H1 (cell line): ENCODE data around the gene OSGEP. TPM values are rescaled to one million over a fixed set of nuclear protein-coding genes. Genes with fewer than 3 reads are reported as not detected.
A peak's percentile ranks its signal among the peaks of the same experiment; 100 is the strongest.

ENCODE experiments used
- CTCF ChIA-PET: fragments of 300-600 bp; sonication (Branson Sonifier 250); formaldehyde crosslinking; loops from one replicate; lab custom pipeline; 2021; ENCODE audit not compliant: partially characterized antibody; lab: Charles Lee
- POLR2A ChIA-PET: fragments of 300-600 bp; sonication (Branson Sonifier 250); formaldehyde crosslinking; loops from one replicate; lab custom pipeline; 2021; ENCODE audit warnings: inconsistent platforms; ENCODE audit not compliant: partially characterized antibody; lab: Charles Lee
- DNase-seq, 2 experiments: peaks; one replicate each; pipeline versions ENCODE4 v3.0.0 to v3.0.0-alpha.2; 2010 to 2022; ENCODE audit warnings: low spot score in 2 of 2, low read depth in 1 of 2, mixed read lengths in 1 of 2
- FAIRE-seq: peaks from 2 replicates; lab custom pipeline; 2011; peaks lifted over from hg19 to GRCh38; lab: Jason Lieb, UNC
- H2AFZ ChIP-seq: 2 replicates; pipeline ENCODE4 v1.8.1; 2012; ENCODE audit warnings: low read length, inconsistent platforms
- H2AK5ac ChIP-seq: 2 replicates; pipeline ENCODE4 v1.6.1; 2013; ENCODE audit warnings: low read depth, low read length
- H2BK120ac ChIP-seq: replicated peaks from 2 replicates; pipeline ENCODE3; 2013; ENCODE audit warnings: low read depth, low read length, inconsistent platforms
- H2BK12ac ChIP-seq: 2 replicates; pipeline ENCODE4 v1.6.1; 2013; ENCODE audit warnings: low read depth, low read length
- H2BK15ac ChIP-seq: 2 replicates; pipeline ENCODE4 v1.6.1; 2013; ENCODE audit warnings: low read length
- H2BK20ac ChIP-seq: 2 replicates; pipeline ENCODE4 v1.6.1; 2013; ENCODE audit warnings: low read length
- H2BK5ac ChIP-seq: 2 replicates; pipeline ENCODE4 v1.6.1; 2013; ENCODE audit warnings: low read depth, low read length
- H3K14ac ChIP-seq: 2 replicates; pipeline ENCODE4 v1.6.1; 2013; ENCODE audit warnings: inconsistent platforms; ENCODE audit not compliant: insufficient read length
- H3K18ac ChIP-seq: 2 replicates; pipeline ENCODE4 v1.6.1; 2013; ENCODE audit warnings: low read length; ENCODE audit errors: extremely low read depth
- H3K23ac ChIP-seq: 2 replicates; pipeline ENCODE4 v1.6.1; 2013; ENCODE audit warnings: inconsistent platforms; ENCODE audit not compliant: insufficient read length
- H3K23me2 ChIP-seq: 2 replicates; pipeline ENCODE4 v1.6.1; 2013; ENCODE audit warnings: low read depth, low read length
- H3K27ac ChIP-seq: 2 replicates; pipeline ENCODE4 v1.6.1; 2011; ENCODE audit warnings: low read depth, low read length, inconsistent platforms
- H3K27me3 ChIP-seq, 4 experiments: replicated peaks in 1 of 4; 1 replicate in 1 of 4; 2 replicates in 3 of 4; pipeline versions ENCODE4 v1.6.1 to v1.8.1; 2011 to 2013; ENCODE audit warnings: low read length in 3 of 4, mild to moderate bottlenecking in 3 of 4, inconsistent platforms in 2 of 4, mixed read lengths in 2 of 4, moderate library complexity in 1 of 4; ENCODE audit not compliant: control insufficient read depth in 3 of 4, insufficient read depth in 3 of 4; ENCODE audit errors: extremely low read depth in 1 of 4
- H3K36me3 ChIP-seq, 4 experiments: 2 replicates each; pipeline versions ENCODE4 v1.6.1 to v1.8.1; 2011 to 2013; ENCODE audit warnings: mild to moderate bottlenecking in 4 of 4, low read length in 3 of 4, moderate library complexity in 2 of 4, control low read depth in 1 of 4, inconsistent platforms in 1 of 4; ENCODE audit not compliant: insufficient read depth in 4 of 4, control insufficient read depth in 2 of 4
- H3K4ac ChIP-seq: replicated peaks from 2 replicates; pipeline ENCODE3; 2013; ENCODE audit warnings: low read length, low read depth, mixed read lengths, inconsistent platforms; ENCODE audit not compliant: insufficient read length
- H3K4me1 ChIP-seq, 4 experiments: replicated peaks in 1 of 4; 1 replicate in 1 of 4; 2 replicates in 3 of 4; pipeline versions ENCODE4 v1.6.1 to v1.8.1; 2011 to 2013; ENCODE audit warnings: low read length in 3 of 4, inconsistent platforms in 2 of 4, mixed read lengths in 1 of 4; ENCODE audit not compliant: insufficient read depth in 4 of 4, control insufficient read depth in 3 of 4
- H3K4me2 ChIP-seq, 2 experiments: 2 replicates each; pipeline versions ENCODE4 v1.6.1 to v1.8.1; 2011 to 2013; ENCODE audit warnings: low read depth in 2 of 2, low read length in 2 of 2, control low read depth in 1 of 2, inconsistent platforms in 1 of 2, mild to moderate bottlenecking in 1 of 2; ENCODE audit not compliant: insufficient read depth in 1 of 2
- H3K4me3 ChIP-seq, 4 experiments: fragments of 200-600, 300-600 bp in 1 of 4; sonication (generic), shearing (Covaris generic), sonication (Bioruptor Twin) in 1 of 4; 2 replicates each; pipeline versions ENCODE4 v1.5.1 to v1.8.1; 2011 to 2016; ENCODE audit warnings: low read length in 4 of 4, low read depth in 3 of 4, control low read depth in 2 of 4, inconsistent platforms in 2 of 4, mild to moderate bottlenecking in 2 of 4, mixed read lengths in 1 of 4, moderate library complexity in 1 of 4; ENCODE audit not compliant: insufficient read depth in 2 of 4; ENCODE audit errors: extremely low read depth in 1 of 4
- H3K56ac ChIP-seq: replicated peaks from 2 replicates; pipeline ENCODE3; 2013; ENCODE audit warnings: low read depth, mild to moderate bottlenecking, mixed read lengths, low read length, inconsistent platforms; ENCODE audit not compliant: insufficient read length
- H3K79me1 ChIP-seq: 2 replicates; pipeline ENCODE4 v1.6.1; 2013; ENCODE audit warnings: low read depth, low read length, control low read depth
- H3K79me2 ChIP-seq, 2 experiments: 2 replicates each; pipeline versions ENCODE4 v1.6.1 to v1.8.1; 2012 to 2013; ENCODE audit warnings: low read length in 2 of 2, mild to moderate bottlenecking in 2 of 2, inconsistent platforms in 1 of 2; ENCODE audit not compliant: insufficient read depth in 2 of 2, control insufficient read depth in 1 of 2
- H3K9ac ChIP-seq, 4 experiments: replicated peaks in 1 of 4; 1 replicate in 1 of 4; 2 replicates in 3 of 4; pipeline versions ENCODE4 v1.6.1 to v1.8.1; 2011 to 2013; ENCODE audit warnings: low read depth in 3 of 4, low read length in 3 of 4, control low read depth in 2 of 4, mild to moderate bottlenecking in 2 of 4, moderate library complexity in 2 of 4, inconsistent platforms in 1 of 4; ENCODE audit errors: extremely low read depth in 1 of 4
- H3K9me3 ChIP-seq, 2 experiments: 2 replicates each; pipeline versions ENCODE4 v1.6.1 to v1.8.1; 2012 to 2013; ENCODE audit warnings: mild to moderate bottlenecking in 2 of 2, moderate library complexity in 2 of 2, control low read depth in 1 of 2, inconsistent platforms in 1 of 2, low read depth in 1 of 2, low read length in 1 of 2, mixed read lengths in 1 of 2; ENCODE audit not compliant: insufficient read depth in 2 of 2
- H4K20me1 ChIP-seq, 2 experiments: replicated peaks in 1 of 2; 2 replicates each; pipeline versions ENCODE3 to v1.8.1; 2011 to 2013; ENCODE audit warnings: inconsistent platforms in 2 of 2, low read length in 2 of 2, mild to moderate bottlenecking in 1 of 2; ENCODE audit not compliant: insufficient read depth in 2 of 2, control insufficient read depth in 1 of 2
- H4K5ac ChIP-seq: 2 replicates; pipeline ENCODE4 v1.6.1; 2013; ENCODE audit warnings: low read length, low read depth, mixed read lengths, inconsistent platforms; ENCODE audit not compliant: insufficient read length
- H4K8ac ChIP-seq: 2 replicates; pipeline ENCODE4 v1.8.0; 2013; ENCODE audit warnings: mild to moderate bottlenecking, moderate library complexity, low read length, inconsistent platforms; ENCODE audit not compliant: insufficient read depth; ENCODE audit errors: extremely low read depth
- H4K91ac ChIP-seq: replicated peaks from 2 replicates; pipeline ENCODE3; 2013; ENCODE audit warnings: low read length, mixed read lengths, inconsistent platforms; ENCODE audit not compliant: insufficient read length
- CHD1 ChIP-seq: IDR thresholded peaks from 2 replicates; pipeline ENCODE4 v1.6.1; 2012; ENCODE audit warnings: low read depth, low read length, improper control_type of control experiment
- KDM1A ChIP-seq: fragments of 200-600, 300-600 bp; sonication (generic); IDR thresholded peaks from 2 replicates; pipeline ENCODE4 v1.7.1; 2016; ENCODE audit warnings: mild to moderate bottlenecking, low read length, borderline replicate concordance
- POU5F1 ChIP-seq: IDR thresholded peaks from 2 replicates; pipeline ENCODE4 v1.6.1; 2011; ENCODE audit warnings: low read depth, mild to moderate bottlenecking, low read length, moderate library complexity
- RFX5 ChIP-seq: IDR thresholded peaks from 2 replicates; pipeline ENCODE4 v1.6.1; 2011; ENCODE audit warnings: low read depth, low read length, improper control_type of control experiment, borderline replicate concordance
- SIN3A ChIP-seq, 2 experiments: IDR thresholded peaks in 1 of 2; conservative IDR thresholded peaks in 1 of 2; 2 replicates each; pipeline ENCODE4 v1.6.1; 2011 to 2012; ENCODE audit warnings: low read length in 2 of 2, improper control_type of control experiment in 1 of 2, low read depth in 1 of 2, mild to moderate bottlenecking in 1 of 2
- TAF7 ChIP-seq: optimal IDR thresholded peaks from 2 replicates; pipeline ENCODE3; 2011; ENCODE audit warnings: low read depth, mild to moderate bottlenecking, inconsistent platforms, low read length, moderate library complexity, borderline replicate concordance
- whole genome bisulfite sequencing, 2 experiments: shearing (Covaris generic) in 1 of 2; methylation state at CpG; one replicate each; pipeline versions ENCODE4 v1.1.6 to v1.1.7; 2013 to 2015; ENCODE audit warnings: low lambda C conversion rate in 2 of 2, mixed read lengths in 2 of 2, inconsistent platforms in 1 of 2, low coverage in 1 of 2, missing lambda C conversion rate in 1 of 2; ENCODE audit not compliant: insufficient replicate concordance in 2 of 2, insufficient coverage in 1 of 2, insufficient read length in 1 of 2; ENCODE audit errors: extremely low coverage in 1 of 2, missing lambda C conversion rate in 1 of 2; 5-methylcytosine and 5-hydroxymethylcytosine counted together
- polyA plus RNA-seq, 7 experiments: library from polyadenylated mRNA; depleted of rRNA in 3 of 7; stranded (reverse) in 5 of 7; unstranded in 2 of 7; fragments of >200 nt in 5 of 7; fragments of 200-250 nt in 2 of 7; gene quantifications; 1 replicate in 5 of 7; 2 replicates in 1 of 7; 4 replicates in 1 of 7; pipeline versions ENCODE4 v1.2.1 to v1.2.3, GENCODE V29; 2011 to 2013; ENCODE audit warnings: missing spikeins in 2 of 7, mixed read lengths in 2 of 7
- total RNA-seq: library from RNA; stranded (reverse); fragmentation: NEBNext Ultra II Directional; extraction: Animal tissue kit (Norgen Biotek cat#: 25700); gene quantifications from 2 replicates; pipeline ENCODE4 v1.2.1, GENCODE V29; 2021
- TF ChIP-seq, protein P1 (sequence below): IDR thresholded peaks from 2 replicates; pipeline ENCODE4 v1.6.1; 2011; ENCODE audit warnings: low read depth, mild to moderate bottlenecking, low read length; ENCODE audit not compliant: insufficient read depth

OSGEP gene
- total and polyA plus RNA-seq, 2 of the 8 experiments (the other 6 are each of a cell fraction or from before 2014, with no cell fraction given), result 34.4 to 78.6 TPM

DNA sequence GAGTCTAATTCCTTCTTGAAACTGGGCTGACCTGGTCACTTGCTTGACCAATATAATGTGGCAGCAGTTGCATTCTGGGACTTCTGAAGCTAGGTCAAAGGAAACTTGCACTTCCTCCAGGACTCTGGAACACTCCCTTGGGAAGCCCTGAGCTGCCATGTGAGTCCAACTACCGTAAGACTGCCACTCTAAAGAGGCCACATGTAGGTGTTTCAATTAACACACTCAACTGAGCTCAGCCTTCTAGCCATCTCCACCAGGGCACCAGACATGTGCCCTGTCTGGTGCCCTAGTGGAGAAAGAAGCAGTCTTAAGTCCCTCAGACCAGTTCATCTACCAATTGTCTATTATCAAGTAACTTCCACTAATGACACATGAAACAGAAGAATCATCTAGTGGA is 35.2 kb downstream of the OSGEP start:
- H3K27ac ChIP-seq, result no peak overlapping the region
- H2AK5ac ChIP-seq, result no peak overlapping the region
- FAIRE-seq (no peak), DNase-seq (no peak)
- peak overlapping the region; percentile 28 for H3K4ac ChIP-seq
- no peaks in the 10 kb centered on the region for H3K36me3 ChIP-seq
- H2BK15ac ChIP-seq, result no peak overlapping the region
- H3K4me2 ChIP-seq, result no peak overlapping the region
- no peaks in the 10 kb centered on the region for H3K9me3 ChIP-seq
- no peak overlapping the region for H2BK12ac ChIP-seq
- peaks cover 0 to 10% (median 2%) of the 10 kb centered on the region in 4 experiments; a peak in 3 of 7 replicates for H3K4me1 ChIP-seq
- CTCF ChIA-PET, result interaction anchor here (1.2 to 1.3 kb wide), 2 partner anchors 68 to 187 kb away, joined by 3 to 4 read pairs; no protein-coding TSS in a partner anchor
- H3K56ac ChIP-seq, result no peak overlapping the region
- peak overlapping the region; percentile 58 for H4K91ac ChIP-seq
- H2AFZ ChIP-seq, result no peak overlapping the region; the same call in 1 of the 2 replicates
- 100% methylated on average over 1 of the region's 1 CpG; no CpG with 5 or more reads in 1 of the 2 experiments for WGBS, 2 experiments
- no peak overlapping the region for H2BK20ac ChIP-seq
- no peak overlapping the region for H3K23ac ChIP-seq
- H3K79me2 ChIP-seq, result no peaks in the 10 kb centered on the region
- no peaks in the 10 kb centered on the region for H4K20me1 ChIP-seq
- no peak overlapping the region for H2BK5ac ChIP-seq
- no peaks in the 10 kb centered on the region for H3K27me3 ChIP-seq
- no peak overlapping the region for H3K4me3 ChIP-seq
- POLR2A ChIA-PET, result interaction anchor here (0.7 to 2.6 kb wide), 2 partner anchors 27 to 36 kb away, joined by 3 to 12 read pairs; partner anchors contain the start of genes APEX1 and OSGEP
- H3K23me2 ChIP-seq, result no peaks in the 10 kb centered on the region
- no peak overlapping the region for H4K8ac ChIP-seq
- no peak overlapping the region for H3K9ac ChIP-seq
- no peaks in the 10 kb centered on the region for H3K79me1 ChIP-seq
- no peak overlapping the region for H3K14ac ChIP-seq
- H3K18ac ChIP-seq, result no peak overlapping the region
- no peak overlapping the region for H2BK120ac ChIP-seq
- H4K5ac ChIP-seq, result no peak overlapping the region
- TF ChIP-seq, protein P1, sequence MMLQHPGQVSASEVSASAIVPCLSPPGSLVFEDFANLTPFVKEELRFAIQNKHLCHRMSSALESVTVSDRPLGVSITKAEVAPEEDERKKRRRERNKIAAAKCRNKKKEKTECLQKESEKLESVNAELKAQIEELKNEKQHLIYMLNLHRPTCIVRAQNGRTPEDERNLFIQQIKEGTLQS, result no peak
- no peak for TF ChIP-seq TAF7
- no peak for TF ChIP-seq SIN3A (conservative IDR thresholded peaks at IDR 0.05 in 1 of 2, IDR thresholded peaks at IDR 0.05 in 1 of 2; ENCODE audit: low read depth in 1 of 2, low read length in 2 of 2)
- no peak for TF ChIP-seq CHD1
- TF ChIP-seq KDM1A, result no peak
- TF ChIP-seq RFX5, result no peak
- no peak for TF ChIP-seq POU5F1
